GM18511 (cell line): ENCODE results near the gene KCNH6.

Experiments used
- ATAC-seq: cut with Tn5 transposase; IDR thresholded peaks from one replicate; pipeline ENCODE4 v1.9.1; 2021; ENCODE audit warnings: mild to moderate bottlenecking, moderate library complexity; ENCODE audit not compliant: unreplicated experiment

KCNH6 gene

GRCh38 chr17:63523253-63523855 is at the start of gene KCNH6:
TSS of gene KCNH6 (plus strand) at chr17:63523358. CDS start at chr17:63523414, 56 bp downstream.
- ATAC-seq: no peak

- ATAC-seq: no peak
These were observed 49.0 kb upstream of the KCNH6 start for GRCh38 chr17:63474174-63474573.

GRCh38 chr17:63474586-63475460 is 48.3 kb upstream of the KCNH6 start:
- ATAC-seq: no peak

- no peak for ATAC-seq
These were observed 47.4 kb upstream of the KCNH6 start for GRCh38 chr17:63475491-63476412.

- ATAC-seq: no peak
These were observed 46.7 kb upstream of the KCNH6 start for GRCh38 chr17:63476459-63476853.

GRCh38 chr17:63476854-63477479 is 46.2 kb upstream of the KCNH6 start, which contains the start of gene ACE:
TSS of gene ACE (plus strand) at chr17:63477061. CDS start at chr17:63477095, 34 bp downstream.
- ATAC-seq: peak; percentile 54

- no peak for ATAC-seq
These were observed 45.4 kb upstream of the KCNH6 start for GRCh38 chr17:63477480-63478440.

GRCh38 chr17:63478814-63479494 is 44.2 kb upstream of the KCNH6 start:
- ATAC-seq: peak; percentile 84

GRCh38 chr17:63479495-63480184 is 43.5 kb upstream of the KCNH6 start:
- ATAC-seq: no peak

- ATAC-seq: no peak
These were observed 42.9 kb upstream of the KCNH6 start for GRCh38 chr17:63480192-63480784.

- ATAC-seq: no peak
These were observed 42.2 kb upstream of the KCNH6 start for GRCh38 chr17:63480826-63481487.

- ATAC-seq: no peak
These were observed 41.7 kb upstream of the KCNH6 start for GRCh38 chr17:63481488-63481870.

- ATAC-seq: no peak
These were observed 40.6 kb upstream of the KCNH6 start for GRCh38 chr17:63482509-63482908.

- no peak for ATAC-seq
These were observed 40.1 kb upstream of the KCNH6 start for GRCh38 chr17:63483038-63483437.

- ATAC-seq: no peak
These were observed 39.2 kb upstream of the KCNH6 start for GRCh38 chr17:63483655-63484575.

GRCh38 chr17:63486317-63487013 is 36.7 kb upstream of the KCNH6 start:
- no peak for ATAC-seq
